ENCODE measurements around the gene ASAP2.

- TF ChIP-seq, protein P1, sequence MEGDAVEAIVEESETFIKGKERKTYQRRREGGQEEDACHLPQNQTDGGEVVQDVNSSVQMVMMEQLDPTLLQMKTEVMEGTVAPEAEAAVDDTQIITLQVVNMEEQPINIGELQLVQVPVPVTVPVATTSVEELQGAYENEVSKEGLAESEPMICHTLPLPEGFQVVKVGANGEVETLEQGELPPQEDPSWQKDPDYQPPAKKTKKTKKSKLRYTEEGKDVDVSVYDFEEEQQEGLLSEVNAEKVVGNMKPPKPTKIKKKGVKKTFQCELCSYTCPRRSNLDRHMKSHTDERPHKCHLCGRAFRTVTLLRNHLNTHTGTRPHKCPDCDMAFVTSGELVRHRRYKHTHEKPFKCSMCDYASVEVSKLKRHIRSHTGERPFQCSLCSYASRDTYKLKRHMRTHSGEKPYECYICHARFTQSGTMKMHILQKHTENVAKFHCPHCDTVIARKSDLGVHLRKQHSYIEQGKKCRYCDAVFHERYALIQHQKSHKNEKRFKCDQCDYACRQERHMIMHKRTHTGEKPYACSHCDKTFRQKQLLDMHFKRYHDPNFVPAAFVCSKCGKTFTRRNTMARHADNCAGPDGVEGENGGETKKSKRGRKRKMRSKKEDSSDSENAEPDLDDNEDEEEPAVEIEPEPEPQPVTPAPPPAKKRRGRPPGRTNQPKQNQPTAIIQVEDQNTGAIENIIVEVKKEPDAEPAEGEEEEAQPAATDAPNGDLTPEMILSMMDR (IDR thresholded peaks at IDR 0.05): no peak
- no peak for TF ChIP-seq POLR2A (IDR thresholded peaks at IDR 0.05)
- TF ChIP-seq EP300 (IDR thresholded peaks at IDR 0.05): no peak
- no peak for TF ChIP-seq POLR2AphosphoS5 (IDR thresholded peaks at IDR 0.05)
Observed at GRCh38 chr2:9252002-9252357, 45.4 kb downstream of the ASAP2 start.
